ENCODE data around the gene PPFIA2. TPM values are rescaled to one million over a fixed set of nuclear protein-coding genes. Genes with fewer than 3 reads are reported as not detected.

PPFIA2 gene
- polyA plus RNA-seq, 3 donors: 4.4 to 7.0 (median 4.7) TPM

DNA sequence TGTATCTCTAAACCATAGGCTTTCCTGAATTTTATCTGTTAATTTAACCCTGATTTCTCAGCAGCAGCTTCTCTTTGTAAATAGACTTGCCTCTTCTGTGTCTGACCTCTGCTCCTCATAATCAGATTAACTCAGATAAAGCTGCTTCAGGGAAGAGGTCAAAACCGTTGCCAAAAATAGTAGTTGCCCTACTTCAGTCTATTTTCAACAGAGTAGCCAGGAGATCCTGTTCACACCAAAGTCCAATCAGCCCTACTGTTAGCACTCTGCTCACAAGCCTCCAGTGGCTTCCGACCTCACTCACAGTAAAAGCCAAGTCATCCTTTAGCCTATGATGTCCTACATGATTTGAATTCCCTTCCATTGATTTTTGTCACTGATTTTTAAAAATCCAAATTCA lies 258.4 kb downstream of the PPFIA2 start:
- DNase-seq (ENCODE audit: extremely low read depth in 1 of 11, low read depth in 9 of 11, low spot score in 4 of 11): no peak

DNA sequence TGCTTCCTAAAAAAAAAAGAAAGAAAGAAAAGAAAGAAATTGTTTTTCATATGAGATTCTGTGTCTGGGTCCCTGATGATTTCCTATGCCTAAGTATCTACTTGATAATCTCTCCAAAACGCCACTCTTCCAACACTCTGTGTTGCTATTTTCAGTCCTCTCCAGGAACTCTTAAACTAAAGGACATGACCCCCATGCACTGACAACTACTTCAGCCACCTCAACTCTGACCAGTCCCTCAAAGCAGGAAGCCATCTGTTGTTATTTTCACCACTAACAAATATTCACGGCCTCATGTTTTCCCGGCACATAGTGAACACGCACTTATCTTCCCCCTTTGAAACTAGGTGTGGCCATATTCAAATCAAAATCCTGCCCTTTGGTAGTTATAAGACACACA lies 259.3 kb downstream of the PPFIA2 start:
- DNase-seq (ENCODE audit: extremely low read depth in 1 of 11, low read depth in 9 of 11, low spot score in 4 of 11): no peak

DNA sequence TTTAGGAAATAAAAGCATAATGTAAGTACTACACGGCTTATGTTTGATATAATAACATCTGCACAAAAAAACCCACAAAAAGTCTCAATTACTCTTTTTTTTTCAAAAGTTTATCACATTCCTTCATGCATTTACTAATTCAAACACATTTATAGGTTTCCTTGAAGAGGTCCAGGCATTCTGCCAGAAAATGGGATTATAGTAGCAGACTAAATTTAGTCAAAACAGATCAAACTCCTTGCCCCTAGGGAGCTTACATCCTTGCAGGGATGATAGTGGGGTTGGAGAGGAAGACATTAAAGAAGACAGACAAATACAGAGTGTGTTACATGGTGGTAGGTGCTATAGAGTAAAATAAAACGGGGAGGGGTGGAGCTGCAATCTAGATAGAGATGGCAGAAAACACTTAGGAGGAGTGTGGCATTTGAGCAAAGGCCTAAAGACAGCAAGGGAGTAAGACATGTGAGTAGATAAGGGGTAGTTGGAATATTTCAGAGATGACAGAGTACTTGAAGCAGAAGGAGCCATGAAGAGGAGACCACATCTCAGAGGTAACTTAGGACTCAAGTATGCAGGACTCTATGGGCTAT lies 266.9 kb downstream of the PPFIA2 start:
- no peak for DNase-seq (ENCODE audit: extremely low read depth in 1 of 11, low read depth in 9 of 11, low spot score in 4 of 11)

DNA sequence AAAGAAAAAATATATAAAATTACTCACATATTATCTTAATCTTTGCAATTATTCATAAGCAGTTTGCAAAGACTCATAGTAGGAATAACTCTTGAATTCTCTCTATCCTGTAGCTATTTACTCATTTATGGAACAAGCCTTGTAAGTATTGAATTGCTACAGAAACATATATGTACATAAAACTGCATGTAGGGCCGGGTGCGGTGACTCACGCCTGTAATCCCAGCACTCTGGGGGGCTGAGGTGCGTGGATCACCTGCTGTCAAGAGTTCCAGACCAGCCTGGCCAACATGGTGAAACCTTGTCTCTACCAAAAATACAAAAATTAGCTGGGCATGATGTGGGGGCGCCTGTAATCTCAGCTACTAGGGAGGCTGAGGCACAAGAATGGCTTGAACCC lies 286.2 kb downstream of the PPFIA2 start:
- no peak for DNase-seq (ENCODE audit: extremely low read depth in 1 of 11, low read depth in 9 of 11, low spot score in 4 of 11)

DNA sequence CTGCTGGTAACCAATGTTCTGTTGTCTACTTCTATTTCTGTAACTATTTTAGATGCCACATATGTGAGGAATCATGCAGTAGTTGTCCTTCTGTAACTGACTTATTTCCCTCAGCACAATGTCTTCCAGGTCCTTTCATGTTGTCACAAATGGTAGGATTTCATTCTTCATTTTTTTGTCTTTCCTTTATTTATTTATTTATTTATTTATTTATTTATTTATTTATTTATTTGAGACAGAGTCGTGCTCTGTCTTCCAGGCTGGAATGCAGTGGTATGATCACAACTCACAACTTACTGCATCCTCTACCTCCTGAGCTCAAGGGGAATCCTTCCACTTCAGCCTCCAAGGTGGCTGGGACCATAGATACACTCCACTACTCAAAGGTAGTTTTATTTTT lies 288.2 kb downstream of the PPFIA2 start:
- no peak for DNase-seq (ENCODE audit: extremely low read depth in 1 of 11, low read depth in 9 of 11, low spot score in 4 of 11)

DNA sequence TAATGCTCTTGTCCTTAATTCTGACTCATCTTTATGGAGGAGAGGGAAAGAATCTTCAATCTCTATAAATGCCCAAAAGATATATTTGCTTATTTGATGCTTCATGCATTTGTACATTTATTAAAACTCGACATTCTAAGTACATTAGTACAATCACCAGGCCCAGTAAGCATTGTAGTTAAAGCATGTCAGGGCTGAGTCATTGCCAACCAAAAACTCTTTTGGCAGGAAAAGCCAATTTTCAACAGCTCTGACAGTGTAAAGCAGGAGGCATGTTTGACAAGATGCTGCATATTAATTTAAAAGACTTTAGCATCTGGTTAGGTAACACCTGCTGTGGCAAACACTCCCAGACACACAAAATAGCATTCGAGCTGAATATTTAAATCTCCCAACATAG lies 290.9 kb downstream of the PPFIA2 start:
- DNase-seq (ENCODE audit: extremely low read depth in 1 of 11, low read depth in 9 of 11, low spot score in 4 of 11): no peak

DNA sequence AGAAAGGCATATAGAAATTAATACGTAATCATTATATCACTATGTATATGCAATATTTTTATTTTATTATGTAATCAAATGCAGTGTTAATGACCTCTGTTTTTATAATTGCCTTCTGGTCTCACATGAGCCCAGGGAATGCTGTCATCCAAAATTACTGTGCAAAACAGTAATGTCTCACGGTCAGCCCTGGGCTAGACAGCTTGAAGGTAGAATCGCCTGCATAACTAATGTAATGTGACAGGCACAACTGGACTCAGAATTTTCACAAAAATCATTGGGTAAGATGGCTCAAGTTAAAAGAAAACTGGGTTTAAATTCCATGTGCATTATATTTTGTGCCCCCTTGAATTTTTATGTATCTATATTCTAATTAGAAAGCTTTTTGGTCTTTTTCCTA lies 293.3 kb downstream of the PPFIA2 start:
- no peak for DNase-seq (ENCODE audit: extremely low read depth in 1 of 11, low read depth in 9 of 11, low spot score in 4 of 11)

DNA sequence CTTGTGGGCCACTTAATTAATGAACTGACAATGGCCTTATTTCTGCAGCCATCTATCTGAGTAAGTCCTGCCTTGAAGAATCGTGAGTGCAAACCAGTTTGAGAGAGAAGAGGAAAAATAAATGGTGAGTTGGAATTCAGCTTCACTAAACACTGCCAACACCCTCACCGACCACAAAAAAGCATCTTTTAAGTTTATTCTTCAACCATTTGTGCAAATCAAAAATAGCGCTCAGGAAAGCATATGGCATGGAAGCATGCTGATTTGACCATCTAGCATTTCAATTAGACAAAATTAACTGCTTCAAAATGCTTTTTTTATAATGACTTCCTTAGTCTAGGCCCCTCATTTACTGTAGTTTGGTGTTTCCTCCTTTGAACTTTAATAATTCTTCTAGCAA lies 294.0 kb downstream of the PPFIA2 start:
- no peak for DNase-seq (ENCODE audit: extremely low read depth in 1 of 11, low read depth in 9 of 11, low spot score in 4 of 11)

DNA sequence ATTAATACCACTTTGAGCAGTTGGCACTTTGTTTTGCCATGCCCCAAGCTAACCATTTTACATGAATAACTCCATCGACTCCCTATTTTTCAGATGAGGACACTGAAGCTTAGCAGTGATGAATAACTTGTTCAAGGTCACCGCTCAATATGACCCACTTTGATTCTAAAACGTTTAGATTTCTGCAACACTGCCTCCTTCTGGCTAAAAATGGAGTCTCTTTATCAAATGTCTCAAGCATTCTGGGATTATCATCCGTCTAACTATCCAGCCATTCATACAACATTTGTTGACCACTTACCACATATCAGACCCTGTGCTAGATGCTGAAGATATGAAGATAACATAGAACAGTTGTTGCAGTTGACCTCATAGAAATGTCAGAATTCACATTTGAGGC lies 298.0 kb downstream of the PPFIA2 start:
- no peak for DNase-seq (ENCODE audit: extremely low read depth in 1 of 11, low read depth in 9 of 11, low spot score in 4 of 11)

DNA sequence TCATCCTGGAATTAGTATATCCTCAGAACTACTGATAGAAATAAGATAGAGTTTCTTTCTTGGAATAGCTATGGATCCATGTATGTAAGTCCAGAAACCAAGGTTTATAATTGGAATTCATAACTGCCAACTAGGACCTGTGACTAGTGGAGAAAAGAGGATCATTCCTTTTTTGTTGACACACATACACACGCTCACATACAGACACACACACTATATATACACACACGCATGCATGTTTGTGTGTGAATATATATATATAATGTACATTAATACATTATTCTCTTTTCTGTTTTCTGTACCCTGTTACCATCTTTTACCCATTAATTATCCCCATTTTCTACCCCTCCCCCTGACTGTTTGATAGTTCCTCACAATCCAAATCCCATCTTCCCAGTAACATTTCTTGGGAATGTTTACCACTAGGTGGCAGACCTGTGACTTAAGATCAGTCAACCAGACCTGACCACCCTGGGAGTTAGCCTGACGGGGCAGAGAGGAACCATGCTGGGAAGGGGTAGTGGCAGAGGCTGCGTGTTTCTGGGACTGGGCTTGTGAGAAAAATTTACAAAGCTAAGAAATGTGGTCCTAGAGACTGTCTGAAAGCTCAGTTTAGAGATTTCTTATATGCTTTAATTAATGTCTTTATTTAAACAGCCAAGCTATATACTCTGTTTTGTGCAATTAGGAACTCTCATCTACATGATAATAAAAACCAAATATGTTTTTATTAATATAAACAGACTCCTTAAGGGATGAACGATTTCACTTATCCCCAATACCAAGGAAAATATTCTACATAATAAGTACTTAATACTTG lies 308.0 kb downstream of the PPFIA2 start:
- peak; percentile 10 to 50 (median 28) for DNase-seq (ENCODE audit: extremely low read depth in 1 of 11, low read depth in 9 of 11, low spot score in 4 of 11)

DNA sequence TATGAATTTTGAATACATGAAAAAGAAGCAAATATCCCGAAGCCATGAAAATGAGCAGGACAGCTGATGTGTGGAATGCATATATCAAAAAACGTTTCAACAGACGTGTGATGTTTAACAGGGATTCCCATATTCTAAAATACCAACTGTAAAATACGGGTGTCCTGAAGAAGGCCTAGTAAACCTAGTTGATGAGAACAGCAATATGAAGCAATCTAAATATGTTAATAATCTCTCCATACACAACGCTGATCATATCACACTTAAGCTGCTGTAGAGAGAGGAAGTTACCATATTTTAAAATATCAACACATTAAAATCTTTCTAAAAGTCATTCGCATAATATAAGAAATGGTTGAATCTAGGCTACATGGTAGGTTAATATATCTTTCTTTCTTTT lies 317.5 kb downstream of the PPFIA2 start:
- DNase-seq (ENCODE audit: extremely low read depth in 1 of 11, low read depth in 9 of 11, low spot score in 4 of 11): no peak

DNA sequence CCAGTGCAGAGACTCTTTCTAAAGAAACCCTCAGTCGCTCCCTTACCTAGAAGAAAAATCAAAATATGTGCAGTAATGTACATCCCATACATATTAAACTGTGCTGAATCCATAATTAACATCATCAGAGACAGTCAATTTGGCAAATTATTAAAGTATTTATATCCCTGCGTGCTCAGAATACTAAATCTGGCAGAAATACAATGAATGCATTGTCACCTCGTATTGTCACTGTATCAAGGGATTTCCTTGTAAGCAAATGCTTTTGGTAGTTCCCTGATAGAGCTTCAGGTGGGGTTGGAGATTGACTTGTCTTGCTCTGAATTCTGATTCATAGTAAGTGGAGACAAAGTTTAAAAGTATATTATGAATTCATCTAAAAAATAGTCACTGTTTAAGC lies 319.1 kb downstream of the PPFIA2 start:
- DNase-seq (ENCODE audit: extremely low read depth in 1 of 11, low read depth in 9 of 11, low spot score in 4 of 11): no peak

DNA sequence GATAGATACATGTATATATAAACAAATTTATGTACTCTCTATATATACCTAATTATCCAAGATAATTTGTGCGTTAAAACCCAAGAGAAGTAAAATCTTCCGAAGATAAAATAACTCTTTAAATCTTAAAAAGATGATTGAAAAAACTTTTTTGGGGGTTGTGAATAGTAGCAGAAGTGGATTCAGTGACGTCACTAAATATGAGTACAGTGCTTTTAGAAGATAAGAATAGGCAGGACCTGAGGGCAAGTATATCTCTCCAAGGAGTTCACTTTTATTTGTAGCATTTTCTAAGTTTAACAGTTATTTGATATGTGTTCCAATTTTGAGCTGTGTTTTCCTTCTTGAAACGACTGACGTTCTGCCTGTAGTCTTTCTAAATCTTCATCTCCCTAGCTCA lies 319.8 kb downstream of the PPFIA2 start:
- DNase-seq (ENCODE audit: extremely low read depth in 1 of 11, low read depth in 9 of 11, low spot score in 4 of 11): no peak

DNA sequence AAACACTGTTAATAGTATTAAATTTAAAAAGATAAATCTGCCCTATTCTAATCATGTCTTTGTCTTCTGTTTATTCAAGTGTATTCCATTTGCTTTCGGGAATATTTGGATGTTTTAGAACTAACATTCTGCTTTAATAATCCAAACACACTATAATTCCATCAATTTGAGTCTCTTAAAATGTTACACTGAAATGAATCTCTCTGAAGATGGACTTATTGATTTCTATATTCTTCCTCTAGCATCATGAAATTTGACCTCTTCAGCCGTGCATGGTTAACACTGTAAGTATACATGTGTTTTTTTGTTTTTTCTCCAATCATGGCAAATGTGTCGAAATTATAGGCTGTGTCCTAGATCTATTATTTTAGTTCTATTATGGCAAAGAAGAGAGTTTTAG lies 342.1 kb downstream of the PPFIA2 start:
- no peak for DNase-seq (ENCODE audit: extremely low read depth in 1 of 11, low read depth in 9 of 11, low spot score in 4 of 11)

DNA sequence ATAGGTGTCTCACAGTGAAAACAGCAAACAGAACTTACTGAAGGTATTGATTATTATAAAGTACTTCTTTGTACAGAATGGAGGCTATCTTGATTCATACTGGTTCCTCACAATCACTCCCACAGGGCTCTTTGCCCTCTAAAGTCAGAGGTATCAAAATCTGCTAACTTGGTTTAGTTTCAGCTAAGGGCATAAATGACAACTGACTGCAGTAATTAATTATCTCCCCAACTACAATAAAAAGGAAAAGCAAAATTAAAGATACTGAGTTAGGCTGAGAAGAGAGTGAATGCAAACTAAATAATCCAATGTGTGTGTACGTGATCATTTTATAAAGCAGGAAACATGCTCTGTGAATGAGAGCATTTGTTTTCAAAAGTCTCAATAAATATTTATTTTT lies 342.6 kb downstream of the PPFIA2 start:
- DNase-seq (ENCODE audit: extremely low read depth in 1 of 11, low read depth in 9 of 11, low spot score in 4 of 11): no peak

DNA sequence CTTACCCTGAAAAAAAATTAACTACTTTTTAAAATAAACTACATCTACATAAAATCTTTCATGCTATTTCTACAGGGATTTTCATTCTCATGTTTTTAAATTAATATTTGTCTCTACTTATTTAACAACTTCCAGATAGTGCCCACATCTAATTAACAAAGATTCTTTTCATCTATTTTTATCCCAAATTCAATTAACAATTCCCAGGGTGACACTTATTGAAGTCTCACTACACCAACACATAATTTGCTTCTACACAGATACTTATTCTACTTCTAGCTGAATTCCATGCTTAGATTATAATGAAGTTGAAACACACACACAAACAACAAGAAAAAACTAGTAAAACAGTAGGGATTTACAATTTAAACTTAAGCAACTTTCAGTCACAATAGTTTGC lies 344.7 kb downstream of the PPFIA2 start:
- no peak for DNase-seq (ENCODE audit: extremely low read depth in 1 of 11, low read depth in 9 of 11, low spot score in 4 of 11)

DNA sequence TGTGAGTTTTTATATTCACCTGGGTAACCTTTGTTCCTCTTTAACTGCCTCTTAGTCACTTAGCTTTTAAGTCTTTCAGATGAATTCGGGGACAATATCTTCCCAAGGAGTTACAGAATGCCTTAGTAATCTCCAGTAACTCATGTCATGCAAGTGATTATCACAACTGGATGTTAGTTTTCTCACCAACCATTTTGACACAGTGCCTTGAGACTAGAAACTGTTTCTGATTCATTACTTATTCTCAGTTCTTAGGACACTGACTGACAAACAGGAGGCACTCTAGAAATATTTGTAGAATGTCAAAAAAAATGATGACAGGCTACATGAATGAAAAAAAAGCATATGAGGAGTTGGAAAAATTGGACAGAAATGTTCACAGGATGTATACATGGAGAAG lies 346.2 kb downstream of the PPFIA2 start:
- no peak for DNase-seq (ENCODE audit: extremely low read depth in 1 of 11, low read depth in 9 of 11, low spot score in 4 of 11)

DNA sequence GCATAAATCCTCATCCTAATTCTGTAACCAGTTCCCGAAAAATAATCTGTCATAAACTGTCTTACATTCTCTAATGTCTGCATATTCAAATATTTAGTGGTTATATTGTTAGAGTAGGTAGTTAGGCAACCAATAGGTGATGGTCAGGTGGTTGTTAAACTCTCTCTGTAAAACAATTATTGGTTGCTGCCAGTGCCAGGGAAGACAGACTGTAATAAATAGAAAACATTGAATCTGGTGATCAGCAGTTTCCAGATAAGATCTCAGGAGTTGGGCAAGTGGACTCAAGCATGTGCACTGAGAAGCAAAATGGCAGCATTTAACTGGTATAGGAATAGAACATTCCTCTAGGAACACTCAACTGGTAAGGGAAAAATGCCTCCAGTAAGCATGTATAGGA lies 355.8 kb downstream of the PPFIA2 start:
- DNase-seq (ENCODE audit: extremely low read depth in 1 of 11, low read depth in 9 of 11, low spot score in 4 of 11): no peak

DNA sequence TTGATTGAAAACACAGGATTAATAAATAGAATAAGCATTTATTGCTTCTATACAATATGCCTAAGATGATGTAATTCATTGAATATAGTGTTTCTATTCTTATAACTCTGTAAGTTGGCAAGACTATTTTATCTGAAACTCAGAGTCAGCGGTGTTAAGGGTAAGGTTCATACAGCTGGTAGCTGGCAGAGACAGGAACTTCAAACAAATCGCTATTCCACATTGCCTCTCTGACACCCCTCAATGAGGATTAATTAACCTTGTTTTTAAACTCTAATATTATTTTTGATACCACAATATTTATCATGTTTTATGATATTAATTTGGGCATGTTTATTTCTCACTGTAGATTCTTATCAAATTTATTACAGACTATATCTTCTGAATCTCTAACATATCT lies 357.9 kb downstream of the PPFIA2 start:
- no peak for DNase-seq (ENCODE audit: extremely low read depth in 1 of 11, low read depth in 9 of 11, low spot score in 4 of 11)

DNA sequence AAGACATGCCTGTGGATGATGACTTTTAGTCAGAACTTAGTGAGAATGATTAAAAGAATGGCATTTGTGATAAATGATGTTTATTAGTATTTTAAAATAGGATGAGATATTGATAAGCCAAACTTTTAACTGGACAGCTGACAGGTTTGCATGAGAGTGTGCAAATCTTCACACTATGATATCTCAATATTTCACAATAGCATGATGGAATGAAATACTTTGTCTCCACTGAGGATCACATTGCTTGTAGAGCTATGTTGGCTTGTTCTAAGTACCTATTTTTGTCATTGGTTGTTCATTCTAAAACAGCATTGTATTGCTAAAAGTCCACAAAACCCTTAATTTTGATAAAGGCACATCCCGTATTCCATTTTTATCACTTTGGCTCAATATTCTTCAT lies 359.1 kb downstream of the PPFIA2 start:
- no peak for DNase-seq (ENCODE audit: extremely low read depth in 1 of 11, low read depth in 9 of 11, low spot score in 4 of 11)

DNA sequence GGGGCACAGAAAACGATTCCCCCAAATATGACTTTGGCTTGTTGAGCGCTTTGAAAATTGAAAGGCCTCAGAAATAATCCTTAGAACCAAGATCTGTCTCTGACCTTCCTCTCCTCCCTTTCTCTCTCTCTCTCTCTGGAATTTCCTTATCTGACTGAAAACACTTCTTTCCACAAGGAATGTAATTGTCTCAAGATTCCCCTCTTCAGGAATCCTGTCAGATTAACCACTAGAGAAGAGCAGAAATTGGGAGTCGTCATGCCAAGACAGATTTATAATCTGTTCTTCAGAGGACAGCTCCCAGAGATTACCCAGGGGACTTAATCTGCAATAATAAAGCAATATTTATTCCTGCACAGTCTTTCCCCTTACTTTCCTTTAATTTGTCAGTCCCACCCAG lies 363.7 kb downstream of the PPFIA2 start:
- no peak for DNase-seq (ENCODE audit: extremely low read depth in 1 of 11, low read depth in 9 of 11, low spot score in 4 of 11)
